Endothelial cell of umbilical vein (primary cell): ENCODE data around the gene KCNQ2. TPM values are rescaled to one million over a fixed set of nuclear protein-coding genes. Genes with fewer than 3 reads are reported as not detected.

Experiments
- BruUV-seq: library from RNA; stranded (reverse); fragments of 400-500 nt; replicated peaks from 2 replicates; lab custom pipeline; 2021; lab: Mats Ljungman, UMichigan
- CTCF ChIA-PET: fragments of 300-600, 350-600 bp; sonication (Branson Sonifier 250); formaldehyde crosslinking; loops from one replicate; lab custom pipeline; 2021; ENCODE audit warnings: antibody characterized with exemption, inconsistent platforms; lab: Charles Lee
- POLR2A ChIA-PET: fragments of 300-600, 350-600 bp; sonication (Branson Sonifier 250); formaldehyde crosslinking; loops from one replicate; lab custom pipeline; 2021; ENCODE audit warnings: antibody characterized with exemption, inconsistent platforms; lab: Charles Lee
- DNase-seq: peaks from one replicate; pipeline ENCODE4 v3.0.0-alpha.2; 2011; ENCODE audit warnings: low read depth, low spot score
- FAIRE-seq: peaks from 2 replicates; lab custom pipeline; 2011; peaks lifted over from hg19 to GRCh38; lab: Jason Lieb, UNC
- H2AFZ ChIP-seq: 2 replicates; pipeline ENCODE4 v1.6.0; 2012; ENCODE audit warnings: low read depth, low read length, control low read depth, inconsistent platforms
- H3K27ac ChIP-seq: 2 replicates; pipeline ENCODE4 v1.5.1; 2011; ENCODE audit warnings: low read depth, mild to moderate bottlenecking, control low read depth, low read length, moderate library complexity; ENCODE audit not compliant: insufficient read depth
- H3K27me3 ChIP-seq, 2 experiments: 2 replicates each; pipeline versions ENCODE4 v1.6.0 to v1.6.1; 2011; ENCODE audit warnings: low read length in 2 of 2, mixed read lengths in 1 of 2; ENCODE audit not compliant: control insufficient read depth in 2 of 2, insufficient read depth in 2 of 2
- H3K36me3 ChIP-seq, 2 experiments: 2 replicates in 1 of 2; 3 replicates in 1 of 2; pipeline ENCODE4 v1.5.1; 2011; ENCODE audit warnings: low read length in 2 of 2, mild to moderate bottlenecking in 1 of 2, moderate library complexity in 1 of 2; ENCODE audit not compliant: control insufficient read depth in 2 of 2, insufficient read depth in 2 of 2; ENCODE audit errors: extremely low read depth in 1 of 2
- H3K4me1 ChIP-seq: 3 replicates; pipeline ENCODE4 v1.5.1; 2011; ENCODE audit warnings: mild to moderate bottlenecking, low read length; ENCODE audit not compliant: control insufficient read depth, insufficient read depth; ENCODE audit errors: extremely low read depth
- H3K4me2 ChIP-seq: 2 replicates; pipeline ENCODE4 v1.6.1; 2011; ENCODE audit warnings: low read length, control low read depth, mixed read lengths; ENCODE audit not compliant: insufficient read depth
- H3K4me3 ChIP-seq, 3 experiments: fragments of 200-600 bp in 1 of 3; sonication (generic), shearing (Covaris generic) in 1 of 3; replicated peaks in 1 of 3; 2 replicates each; pipeline ENCODE4 v1.5.1; 2011 to 2016; ENCODE audit warnings: control low read depth in 3 of 3, low read length in 3 of 3, mild to moderate bottlenecking in 2 of 3, inconsistent platforms in 1 of 3, low read depth in 1 of 3, moderate library complexity in 1 of 3; ENCODE audit not compliant: insufficient read depth in 1 of 3
- H3K79me2 ChIP-seq: 2 replicates; pipeline ENCODE4 v1.6.0; 2012; ENCODE audit warnings: low read length, inconsistent platforms; ENCODE audit not compliant: control insufficient read depth, insufficient read depth
- H3K9ac ChIP-seq: replicated peaks from 2 replicates; pipeline ENCODE3; 2011; ENCODE audit warnings: low read length, control low read depth; ENCODE audit not compliant: insufficient read depth; ENCODE audit errors: extremely low read depth
- H3K9me1 ChIP-seq: replicated peaks from 3 replicates; pipeline ENCODE4 v1.6.0; 2011; ENCODE audit warnings: mild to moderate bottlenecking, low read length; ENCODE audit not compliant: control insufficient read depth, insufficient read depth; ENCODE audit errors: extremely low read depth
- H3K9me3 ChIP-seq: replicated peaks from 2 replicates; pipeline ENCODE4 v1.5.1; 2012; ENCODE audit warnings: low read length, inconsistent platforms; ENCODE audit not compliant: control insufficient read depth, insufficient read depth
- H4K20me1 ChIP-seq: replicated peaks from 2 replicates; pipeline ENCODE3; 2011; ENCODE audit warnings: mild to moderate bottlenecking, low read length; ENCODE audit not compliant: control insufficient read depth, insufficient read depth; ENCODE audit errors: extremely low read depth
- EZH2 ChIP-seq: IDR thresholded peaks from 2 replicates; pipeline ENCODE4 v1.6.1; 2012; ENCODE audit warnings: borderline replicate concordance, low read depth, mild to moderate bottlenecking, moderate library complexity, low read length, inconsistent platforms; ENCODE audit not compliant: severe bottlenecking
- FOS ChIP-seq: IDR thresholded peaks from 2 replicates; pipeline ENCODE4 v1.6.1; 2011; ENCODE audit warnings: mild to moderate bottlenecking, low read length, moderate library complexity, borderline replicate concordance; ENCODE audit not compliant: insufficient read depth
- GATA2 ChIP-seq: IDR thresholded peaks from 2 replicates; pipeline ENCODE4 v1.7.0; 2011; ENCODE audit warnings: low read depth, mild to moderate bottlenecking, moderate library complexity, mixed read lengths, low read length; ENCODE audit not compliant: insufficient read length, insufficient read depth
- JUN ChIP-seq: IDR thresholded peaks from 2 replicates; pipeline ENCODE4 v1.6.1; 2011; ENCODE audit warnings: borderline replicate concordance, low read depth; ENCODE audit not compliant: insufficient read length, insufficient read depth
- MAX ChIP-seq: IDR thresholded peaks from 2 replicates; pipeline ENCODE4 v1.6.1; 2011; ENCODE audit not compliant: insufficient read depth, insufficient read length
- MYC ChIP-seq: IDR thresholded peaks from one replicate; pipeline ENCODE4 v1.6.1; 2011; ENCODE audit warnings: mild to moderate bottlenecking, low read depth, low read length
- POLR2A ChIP-seq: IDR thresholded peaks from 2 replicates; pipeline ENCODE4 v1.6.1; 2012; ENCODE audit warnings: low read depth, mild to moderate bottlenecking, control low read depth, low read length
- POLR2AphosphoS5 ChIP-seq: IDR thresholded peaks from 2 replicates; pipeline ENCODE4 v1.6.1; 2012; ENCODE audit warnings: low read depth, mild to moderate bottlenecking, control low read depth, low read length, moderate library complexity; ENCODE audit not compliant: insufficient read depth
- dilution Hi-C: fragments of 300-500 bp; cut with MboI; formaldehyde crosslinking; loops from one replicate; pipeline ENCODE4 v1.15.0; 2019; ENCODE audit warnings: low sequenced_read_pairs; ENCODE audit not compliant: extremely low pct_ligation_motif_present
- intact Hi-C: fragments of 100-400 bp; cut with micrococcal nuclease; formaldehyde crosslinking; loops from one replicate; pipeline ENCODE4 v1.10.0; 2022
- polyA plus RNA-seq, 4 experiments: library from polyadenylated mRNA; depleted of rRNA in 3 of 4; stranded (reverse) in 3 of 4; unstranded in 1 of 4; fragments of >200 nt; gene quantifications; 2 replicates each; pipeline versions ENCODE4 v1.2.1 to v1.2.3, GENCODE V29; 2011 to 2012; ENCODE audit warnings: missing spikeins in 1 of 4
- total RNA-seq: library from RNA; stranded (reverse); gene quantifications from 2 replicates; pipeline ENCODE4 v1.2.3, GENCODE V29; 2021
- TF ChIP-seq, protein P1 (sequence below), 2 donors: IDR thresholded peaks; 1 replicate in 1 of 2; 2 replicates in 1 of 2; pipeline ENCODE4 v1.5.1; 2011; ENCODE audit warnings: low read length in 2 of 2, mild to moderate bottlenecking in 2 of 2, moderate library complexity in 2 of 2, control low read depth in 1 of 2, inconsistent platforms in 1 of 2, low read depth in 1 of 2; ENCODE audit not compliant: insufficient read depth in 1 of 2; ENCODE audit errors: extremely low read depth in 1 of 2

KCNQ2 gene
- total and polyA plus RNA-seq, 2 donors (not counting 3 experiments of a cell fraction or from before 2014, with no cell fraction given), result not detected

- Histone ChIP-seq H2AFZ (no peak overlapping the region), H3K79me2 (no peaks in the 10 kb centered on the region), H3K4me2 (no peak overlapping the region), H3K27me3 (no peaks in the 10 kb centered on the region), H3K4me3 (no peak overlapping the region), H3K9ac (no peak overlapping the region), H3K27ac (no peak overlapping the region), H4K20me1 (no peaks in the 10 kb centered on the region), H3K36me3 (no peaks in the 10 kb centered on the region), H3K4me1 (no peaks in the 10 kb centered on the region), H3K9me3 (no peaks in the 10 kb centered on the region), H3K9me1 (no peaks in the 10 kb centered on the region)
- POLR2A ChIA-PET, result no interaction called here
- FAIRE-seq, result no peak
- no TSS peak for BruUV-seq
- CTCF ChIA-PET, result no interaction called here
- DNase-seq, result no peak
- dilution Hi-C loops, result no loop called here
- TF ChIP-seq EZH2, result no peak
- TF ChIP-seq FOS, result no peak
- no peak for TF ChIP-seq MYC
- TF ChIP-seq JUN, result no peak
- no peak for TF ChIP-seq GATA2
- TF ChIP-seq POLR2A, result no peak
- no peak for TF ChIP-seq POLR2AphosphoS5
- no peak for TF ChIP-seq MAX
- TF ChIP-seq, protein P1, sequence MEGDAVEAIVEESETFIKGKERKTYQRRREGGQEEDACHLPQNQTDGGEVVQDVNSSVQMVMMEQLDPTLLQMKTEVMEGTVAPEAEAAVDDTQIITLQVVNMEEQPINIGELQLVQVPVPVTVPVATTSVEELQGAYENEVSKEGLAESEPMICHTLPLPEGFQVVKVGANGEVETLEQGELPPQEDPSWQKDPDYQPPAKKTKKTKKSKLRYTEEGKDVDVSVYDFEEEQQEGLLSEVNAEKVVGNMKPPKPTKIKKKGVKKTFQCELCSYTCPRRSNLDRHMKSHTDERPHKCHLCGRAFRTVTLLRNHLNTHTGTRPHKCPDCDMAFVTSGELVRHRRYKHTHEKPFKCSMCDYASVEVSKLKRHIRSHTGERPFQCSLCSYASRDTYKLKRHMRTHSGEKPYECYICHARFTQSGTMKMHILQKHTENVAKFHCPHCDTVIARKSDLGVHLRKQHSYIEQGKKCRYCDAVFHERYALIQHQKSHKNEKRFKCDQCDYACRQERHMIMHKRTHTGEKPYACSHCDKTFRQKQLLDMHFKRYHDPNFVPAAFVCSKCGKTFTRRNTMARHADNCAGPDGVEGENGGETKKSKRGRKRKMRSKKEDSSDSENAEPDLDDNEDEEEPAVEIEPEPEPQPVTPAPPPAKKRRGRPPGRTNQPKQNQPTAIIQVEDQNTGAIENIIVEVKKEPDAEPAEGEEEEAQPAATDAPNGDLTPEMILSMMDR (IDR thresholded peaks at IDR 0.05; ENCODE audit: extremely low read depth in 1 of 2, insufficient read depth in 1 of 2, low read depth in 1 of 2, low read length in 2 of 2), result no peak
- intact Hi-C loops, result no loop called here
These were observed 45.2 kb downstream of the KCNQ2 start for GRCh38 chr20:63427206-63427605.
